AG10803 (cell line): ENCODE data around the gene YY1.

Experiments used
- DNase-seq: peaks from one replicate; pipeline ENCODE4 v3.0.0; 2010; ENCODE audit warnings: low read depth
- H3K4me3 ChIP-seq: 2 replicates; pipeline ENCODE4 v1.5.1; 2011; ENCODE audit warnings: mild to moderate bottlenecking, low read length, control low read depth
- TF ChIP-seq, protein P1 (sequence below): conservative IDR thresholded peaks from 2 replicates; pipeline ENCODE4 v1.5.1; 2011; ENCODE audit warnings: mild to moderate bottlenecking, low read length, control low read depth, inconsistent platforms

YY1 gene

DNA sequence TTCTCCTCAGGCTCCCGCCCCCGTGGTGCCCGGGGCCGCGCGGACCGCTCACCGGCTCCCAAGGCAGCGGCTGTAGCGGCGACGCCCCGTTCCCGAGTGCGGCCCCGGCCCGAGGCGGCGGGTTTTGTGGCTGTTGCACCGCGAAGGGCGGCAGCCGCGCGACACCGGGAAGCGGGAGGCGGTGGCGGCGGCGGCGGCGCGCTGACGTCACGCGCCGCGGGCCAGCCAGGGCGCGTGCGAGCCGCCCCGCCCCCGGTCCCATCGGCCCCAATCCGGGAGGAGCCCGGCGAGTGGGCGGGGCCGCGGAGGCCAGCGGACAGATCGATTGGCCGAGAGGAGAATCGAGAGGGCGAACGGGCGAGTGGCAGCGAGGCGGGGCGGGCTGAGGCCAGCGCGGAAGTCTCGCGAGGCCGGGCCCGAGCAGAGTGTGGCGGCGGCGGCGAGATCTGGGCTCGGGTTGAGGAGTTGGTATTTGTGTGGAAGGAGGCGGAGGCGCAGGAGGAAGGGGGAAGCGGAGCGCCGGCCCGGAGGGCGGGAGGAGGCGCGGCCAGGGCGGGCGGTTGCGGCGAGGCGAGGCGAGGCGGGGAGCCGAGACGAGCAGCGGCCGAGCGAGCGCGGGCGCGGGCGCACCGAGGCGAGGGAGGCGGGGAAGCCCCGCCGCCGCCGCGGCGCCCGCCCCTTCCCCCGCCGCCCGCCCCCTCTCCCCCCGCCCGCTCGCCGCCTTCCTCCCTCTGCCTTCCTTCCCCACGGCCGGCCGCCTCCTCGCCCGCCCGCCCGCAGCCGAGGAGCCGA lies at the start of gene YY1:
Gene YY1 (plus strand): TSS at position 726 of the 792 bp plus-strand sequence. CDS start 101 bp downstream, outside the sequence.
- TF ChIP-seq, protein P1, sequence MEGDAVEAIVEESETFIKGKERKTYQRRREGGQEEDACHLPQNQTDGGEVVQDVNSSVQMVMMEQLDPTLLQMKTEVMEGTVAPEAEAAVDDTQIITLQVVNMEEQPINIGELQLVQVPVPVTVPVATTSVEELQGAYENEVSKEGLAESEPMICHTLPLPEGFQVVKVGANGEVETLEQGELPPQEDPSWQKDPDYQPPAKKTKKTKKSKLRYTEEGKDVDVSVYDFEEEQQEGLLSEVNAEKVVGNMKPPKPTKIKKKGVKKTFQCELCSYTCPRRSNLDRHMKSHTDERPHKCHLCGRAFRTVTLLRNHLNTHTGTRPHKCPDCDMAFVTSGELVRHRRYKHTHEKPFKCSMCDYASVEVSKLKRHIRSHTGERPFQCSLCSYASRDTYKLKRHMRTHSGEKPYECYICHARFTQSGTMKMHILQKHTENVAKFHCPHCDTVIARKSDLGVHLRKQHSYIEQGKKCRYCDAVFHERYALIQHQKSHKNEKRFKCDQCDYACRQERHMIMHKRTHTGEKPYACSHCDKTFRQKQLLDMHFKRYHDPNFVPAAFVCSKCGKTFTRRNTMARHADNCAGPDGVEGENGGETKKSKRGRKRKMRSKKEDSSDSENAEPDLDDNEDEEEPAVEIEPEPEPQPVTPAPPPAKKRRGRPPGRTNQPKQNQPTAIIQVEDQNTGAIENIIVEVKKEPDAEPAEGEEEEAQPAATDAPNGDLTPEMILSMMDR, result no peak
- peak within 1 kb of the TSS; percentile 88 for H3K4me3 ChIP-seq
- DNase-seq, result peak; percentile 98

DNA sequence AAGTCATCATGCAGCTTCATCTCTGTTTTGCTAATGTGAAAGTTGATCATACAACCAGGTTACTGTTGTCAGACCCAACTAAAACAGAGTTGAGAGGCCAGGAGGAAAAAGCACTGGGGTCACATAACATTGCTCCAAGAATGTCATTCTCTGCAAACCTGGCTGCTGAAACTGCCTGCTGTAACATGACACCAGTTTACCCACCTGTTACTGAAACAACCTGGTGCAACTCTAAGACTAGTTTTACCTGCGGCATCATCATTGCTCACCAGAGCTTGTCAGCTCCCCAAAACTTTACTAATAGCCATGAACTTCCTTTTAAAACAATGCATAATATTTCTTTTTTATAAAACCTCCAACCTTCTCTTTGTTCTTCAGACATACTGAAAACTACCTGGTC lies 48.8 kb upstream of the YY1 start:
- TF ChIP-seq, protein P1, result no peak
- no peak overlapping the region for H3K4me3 ChIP-seq
- DNase-seq, result no peak

DNA sequence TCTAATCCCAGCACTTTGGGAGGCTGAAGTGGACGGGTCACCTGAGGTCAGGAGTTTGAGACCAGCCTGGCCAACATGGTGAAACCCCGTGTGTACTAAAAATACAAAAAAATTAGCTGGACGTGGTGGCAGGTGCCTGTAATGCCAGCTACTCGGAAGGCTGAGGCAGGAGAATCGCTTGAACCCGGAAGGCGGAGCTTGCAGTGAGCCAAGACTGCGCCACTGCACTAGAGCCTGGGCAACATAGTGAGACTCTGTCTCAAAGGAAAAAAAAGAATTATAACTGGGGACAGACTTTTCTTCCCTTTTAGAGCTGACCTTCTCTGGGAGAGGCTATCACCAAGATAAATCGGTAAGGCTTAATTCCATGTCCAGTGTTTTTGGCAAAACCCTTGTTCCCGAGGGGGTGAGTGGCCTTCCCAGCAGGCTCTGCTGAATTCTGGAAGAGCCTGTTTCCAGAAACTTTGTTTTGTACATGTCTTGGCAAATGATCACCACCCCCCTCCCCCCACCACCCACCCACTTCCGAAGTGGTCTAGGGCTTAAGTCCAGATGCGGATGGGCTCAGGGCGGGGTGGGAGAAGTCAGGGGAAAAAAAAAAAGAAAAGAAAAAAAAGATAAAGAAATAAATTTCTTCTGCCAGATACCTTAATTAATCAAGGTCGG lies 47.2 kb upstream of the YY1 start:
- no peak for DNase-seq
- TF ChIP-seq, protein P1, result no peak
- no peak overlapping the region for H3K4me3 ChIP-seq

DNA sequence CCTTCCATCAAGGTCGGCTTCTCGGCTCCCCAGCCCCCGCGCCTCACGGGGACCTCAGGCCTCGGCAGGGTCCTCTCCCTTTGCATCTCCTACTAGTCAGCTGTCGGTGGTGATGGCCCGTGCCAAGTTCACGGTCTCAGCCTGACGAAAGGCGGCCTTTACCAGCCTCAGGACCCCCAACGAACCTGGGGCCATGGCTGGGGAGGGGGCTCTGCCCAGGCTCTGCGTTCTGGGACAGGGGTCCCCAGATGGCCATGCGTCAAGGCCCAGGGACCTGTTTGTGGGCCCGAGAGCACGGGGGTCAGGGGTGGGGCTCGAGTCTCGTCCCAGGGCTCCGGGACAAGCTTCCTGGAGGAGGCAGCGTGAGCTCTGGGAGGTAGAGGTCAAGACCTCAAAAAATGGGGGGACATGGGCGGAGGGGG lies 46.7 kb upstream of the YY1 start:
- TF ChIP-seq, protein P1, result no peak
- no peak for DNase-seq
- H3K4me3 ChIP-seq, result peak overlapping the region; percentile 59

DNA sequence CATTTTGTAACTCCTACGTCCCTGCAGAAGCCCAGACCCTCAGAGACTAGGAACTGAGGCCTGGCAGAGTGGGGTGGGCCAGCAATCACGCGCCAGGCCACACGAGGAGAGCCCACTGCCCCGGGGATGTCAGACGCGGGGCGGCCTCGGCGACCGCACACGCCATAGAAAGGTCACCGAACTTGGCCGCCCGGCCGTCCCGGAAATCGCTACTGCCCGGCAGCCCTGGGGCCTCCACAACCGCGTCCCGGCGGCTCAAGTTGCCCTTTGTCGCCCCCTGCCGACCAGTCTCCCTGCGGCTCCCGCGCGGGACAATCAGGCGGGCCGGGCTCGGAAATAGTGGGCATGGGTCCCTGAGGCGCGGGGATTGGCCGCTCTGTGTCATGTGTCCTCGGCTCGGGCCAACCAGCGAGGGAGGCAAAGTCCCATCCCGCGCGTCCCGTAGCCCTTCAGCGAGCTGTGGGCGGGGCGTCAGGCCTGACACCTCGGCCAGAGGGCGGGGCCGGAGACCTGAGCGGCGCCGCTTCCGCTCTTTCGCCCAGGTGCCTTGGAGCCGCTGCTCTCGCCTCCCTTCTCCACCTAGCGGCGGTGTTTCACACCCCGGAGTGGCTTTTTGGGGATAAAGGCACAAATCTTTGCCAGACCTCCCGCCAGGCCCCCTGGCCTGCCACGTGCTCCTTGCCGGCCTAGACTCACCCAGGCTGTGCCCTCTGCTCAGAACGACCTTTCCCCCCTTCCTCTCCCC lies 46.1 kb upstream of the YY1 start:
- peak; percentile 95 for DNase-seq
- TF ChIP-seq, protein P1, result peak; percentile 77
- peak overlapping the region; percentile 67 for H3K4me3 ChIP-seq

DNA sequence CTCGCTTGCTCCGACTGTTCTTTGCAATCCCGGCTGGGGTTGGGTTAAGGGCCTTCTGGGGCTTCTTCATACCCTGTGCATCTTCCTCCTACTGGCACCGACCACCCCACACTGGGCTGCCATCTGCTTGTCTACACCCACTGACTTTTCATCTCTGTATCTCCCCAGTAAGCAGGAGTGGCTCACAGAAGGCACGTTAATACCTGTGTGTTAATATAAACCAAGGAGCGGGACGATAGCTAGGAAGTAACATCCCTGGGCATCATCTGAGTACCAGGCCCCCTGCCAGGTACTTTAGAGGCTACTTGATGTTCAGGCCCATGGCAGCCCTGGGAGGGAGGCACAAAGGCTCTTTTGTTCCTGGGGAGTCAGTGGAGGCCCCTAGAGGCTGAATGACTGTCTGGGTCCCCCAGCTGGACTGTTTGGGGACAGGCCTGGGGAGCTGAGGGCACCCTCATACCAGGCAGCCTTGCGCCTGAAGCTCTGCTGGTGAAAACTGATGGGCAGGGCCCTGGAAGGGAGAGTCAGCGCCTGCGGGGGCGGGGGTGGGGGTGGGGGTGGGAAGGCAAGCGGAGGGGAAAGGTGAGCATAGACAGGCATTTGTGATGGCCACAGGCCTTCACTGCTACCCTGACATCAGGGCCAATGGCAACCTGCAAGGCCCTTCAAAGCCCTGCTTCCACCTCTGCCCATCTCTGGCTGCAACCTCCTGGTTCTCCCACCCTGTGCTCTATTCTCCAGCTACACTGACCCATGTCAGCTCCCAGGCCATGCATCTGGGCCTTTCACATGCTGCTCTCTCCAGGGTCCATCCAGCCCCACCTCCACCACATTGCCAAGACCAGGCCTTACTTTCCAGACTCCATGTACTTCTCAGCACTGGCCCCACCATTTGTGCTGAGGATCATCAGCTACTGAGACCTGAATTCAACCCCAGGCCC lies 45.3 kb upstream of the YY1 start:
- no peak for DNase-seq
- H3K4me3 ChIP-seq, result peak overlapping the region; percentile 67
- TF ChIP-seq, protein P1, result no peak
